HEK293T (cell line): ENCODE results near the gene NAV2.

Source experiments
- CTCF ChIA-PET: fragments of 350-600 bp; formaldehyde crosslinking; extraction: SDS; loops from one replicate; lab custom pipeline; 2021; ENCODE audit warnings: antibody characterized with exemption, inconsistent platforms; lab: Yijun Ruan, JAX
- POLR2A ChIA-PET: fragments of 350-600 bp; formaldehyde crosslinking; extraction: SDS; loops from one replicate; lab custom pipeline; 2020; ENCODE audit warnings: antibody characterized with exemption, inconsistent platforms; lab: Yijun Ruan, JAX
- DNase-seq: peaks from one replicate; pipeline ENCODE4 v3.0.0; 2012; ENCODE audit warnings: mixed read lengths; ENCODE audit errors: extremely low spot score
- ARNT ChIP-seq: fragments of 450-650 bp; IDR thresholded peaks from 2 replicates; pipeline ENCODE4 v1.6.1; 2017; ENCODE audit warnings: mild to moderate bottlenecking
- BHLHE40 ChIP-seq: fragments of 450-650 bp; IDR thresholded peaks from 2 replicates; pipeline ENCODE4 v1.6.1; 2016; ENCODE audit warnings: mild to moderate bottlenecking, moderate library complexity, borderline replicate concordance
- CTBP1 ChIP-seq: fragments of 450-650 bp; IDR thresholded peaks from 2 replicates; pipeline ENCODE4 v1.6.1; 2016; ENCODE audit warnings: borderline replicate concordance
- ELF4 ChIP-seq: fragments of 450-650 bp; IDR thresholded peaks from 2 replicates; pipeline ENCODE4 v1.6.1; 2017; ENCODE audit warnings: antibody characterized with exemption
- FOXA1 ChIP-seq: fragments of 450-650 bp; IDR thresholded peaks from 2 replicates; pipeline ENCODE4 v1.6.1; 2016; ENCODE audit warnings: mild to moderate bottlenecking
- FOXK2 ChIP-seq: fragments of 450-650 bp; IDR thresholded peaks from 2 replicates; pipeline ENCODE4 v1.6.1; 2016; ENCODE audit warnings: mild to moderate bottlenecking
- FOXM1 ChIP-seq: fragments of 450-650 bp; IDR thresholded peaks from 2 replicates; pipeline ENCODE4 v1.6.1; 2017; ENCODE audit warnings: mild to moderate bottlenecking, borderline replicate concordance
- HDGF ChIP-seq: fragments of 450-650 bp; IDR thresholded peaks from 2 replicates; pipeline ENCODE4 v1.6.1; 2017; ENCODE audit warnings: antibody characterized with exemption, borderline replicate concordance
- L3MBTL2 ChIP-seq: fragments of 450-650 bp; conservative IDR thresholded peaks from 2 replicates; pipeline ENCODE4 v1.6.1; 2016; ENCODE audit warnings: mild to moderate bottlenecking
- LEF1 ChIP-seq: fragments of 450-650 bp; IDR thresholded peaks from 2 replicates; pipeline ENCODE4 v1.6.1; 2017; ENCODE audit warnings: mild to moderate bottlenecking, borderline replicate concordance
- NFRKB ChIP-seq: fragments of 450-650 bp; IDR thresholded peaks from 2 replicates; pipeline ENCODE4 v1.6.1; 2016; ENCODE audit warnings: mild to moderate bottlenecking, moderate library complexity
- SP1 ChIP-seq: fragments of 450-650 bp; IDR thresholded peaks from 2 replicates; pipeline ENCODE4 v1.6.1; 2017
- SUZ12 ChIP-seq: fragments of 450-650 bp; IDR thresholded peaks from 2 replicates; pipeline ENCODE4 v1.6.1; 2016; ENCODE audit warnings: mild to moderate bottlenecking
- TARDBP ChIP-seq: fragments of 450-650 bp; IDR thresholded peaks from 2 replicates; pipeline ENCODE4 v1.6.1; 2016
- ZNF384 ChIP-seq: fragments of 450-650 bp; IDR thresholded peaks from 2 replicates; pipeline ENCODE4 v1.6.1; 2016
- TF ChIP-seq, protein P1 (sequence below): fragments of 450-650 bp; IDR thresholded peaks from 2 replicates; pipeline ENCODE4 v1.6.1; 2016

Gene NAV2

DNA sequence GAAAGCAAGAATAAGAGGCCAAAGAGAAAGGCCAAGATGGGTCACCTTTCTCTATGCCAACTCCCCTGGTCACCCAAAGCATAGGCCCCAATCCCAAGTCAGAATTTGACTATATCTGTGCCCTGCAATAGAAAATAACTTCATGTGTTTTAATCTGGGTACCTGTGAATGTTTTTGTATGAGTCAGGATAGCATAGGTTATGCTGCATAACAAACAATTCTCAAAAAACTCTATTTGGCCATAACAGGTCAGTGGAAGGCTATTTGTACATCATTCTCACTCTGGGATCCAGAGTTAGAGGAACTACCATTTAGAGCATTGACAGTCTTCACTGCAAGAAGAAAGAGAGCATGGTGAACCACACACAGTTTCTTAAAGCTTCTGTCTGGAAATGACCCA lies 280.4 kb downstream of the NAV2 start:
- no peak for TF ChIP-seq ELF4
- no peak for TF ChIP-seq FOXM1
- TF ChIP-seq, protein P1, sequence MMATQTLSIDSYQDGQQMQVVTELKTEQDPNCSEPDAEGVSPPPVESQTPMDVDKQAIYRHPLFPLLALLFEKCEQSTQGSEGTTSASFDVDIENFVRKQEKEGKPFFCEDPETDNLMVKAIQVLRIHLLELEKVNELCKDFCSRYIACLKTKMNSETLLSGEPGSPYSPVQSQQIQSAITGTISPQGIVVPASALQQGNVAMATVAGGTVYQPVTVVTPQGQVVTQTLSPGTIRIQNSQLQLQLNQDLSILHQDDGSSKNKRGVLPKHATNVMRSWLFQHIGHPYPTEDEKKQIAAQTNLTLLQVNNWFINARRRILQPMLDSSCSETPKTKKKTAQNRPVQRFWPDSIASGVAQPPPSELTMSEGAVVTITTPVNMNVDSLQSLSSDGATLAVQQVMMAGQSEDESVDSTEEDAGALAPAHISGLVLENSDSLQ, result no peak
- TF ChIP-seq BHLHE40, result no peak
- TF ChIP-seq TARDBP, result no peak
- no peak for TF ChIP-seq L3MBTL2
- no peak for TF ChIP-seq LEF1
- no peak for TF ChIP-seq CTBP1
- TF ChIP-seq SUZ12, result no peak
- no peak for TF ChIP-seq FOXK2
- no peak for TF ChIP-seq ZNF384
- no peak for TF ChIP-seq HDGF
- TF ChIP-seq FOXA1, result no peak
- ChIA-PET POLR2A (no interaction called here), CTCF (no interaction called here)
- DNase-seq, result no peak

DNA sequence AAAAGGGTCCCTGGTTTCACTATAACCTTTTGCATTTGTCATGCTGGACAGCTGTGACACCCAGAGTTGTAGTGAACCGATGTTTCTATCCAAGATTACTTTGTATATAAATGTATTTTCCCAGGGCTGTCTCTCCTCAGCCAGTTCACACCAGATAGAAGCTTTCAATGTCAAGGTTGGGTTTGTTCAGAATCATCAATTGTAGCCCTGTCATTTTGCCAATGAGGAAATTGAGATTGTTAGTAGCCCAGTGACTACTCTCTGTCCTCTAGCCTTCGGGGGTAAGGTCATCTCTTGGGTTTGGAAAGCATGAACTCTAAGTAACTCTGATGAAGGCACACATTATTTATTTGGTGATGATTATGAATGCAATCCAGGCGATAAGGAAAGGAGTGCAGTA lies 282.0 kb downstream of the NAV2 start:
- no peak for TF ChIP-seq HDGF
- TF ChIP-seq, protein P1, result no peak
- no peak for TF ChIP-seq SP1
- TF ChIP-seq FOXM1, result no peak
- no peak for TF ChIP-seq SUZ12
- TF ChIP-seq L3MBTL2, result no peak
- no peak for TF ChIP-seq ARNT
- no peak for TF ChIP-seq ZNF384
- TF ChIP-seq ELF4, result no peak
- TF ChIP-seq CTBP1, result no peak
- TF ChIP-seq FOXA1, result no peak
- TF ChIP-seq NFRKB, result no peak
- no peak for TF ChIP-seq LEF1
- no peak for TF ChIP-seq BHLHE40
- no peak for TF ChIP-seq FOXK2
- TF ChIP-seq TARDBP, result no peak
- POLR2A ChIA-PET, result no interaction called here
- no peak for DNase-seq
- CTCF ChIA-PET, result no interaction called here

DNA sequence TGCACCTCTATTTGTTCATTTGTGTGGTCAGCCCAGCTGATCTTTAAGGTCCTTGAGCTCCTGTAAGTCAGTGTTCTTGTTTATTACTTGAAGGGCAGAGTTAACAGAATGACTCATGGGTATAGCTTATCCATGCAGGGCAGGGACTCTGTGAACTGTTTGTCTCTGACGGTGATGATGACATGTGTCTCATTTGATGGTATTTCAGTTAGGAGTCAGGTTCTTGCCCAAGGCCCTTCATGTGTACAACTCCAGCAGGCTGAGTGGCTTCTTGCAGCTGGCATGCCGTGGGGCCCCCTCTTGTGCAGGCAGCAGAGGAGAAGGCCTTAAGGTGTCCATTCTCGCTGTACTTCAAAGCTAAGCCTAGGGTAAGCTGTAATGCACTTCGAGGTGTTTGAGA lies 282.5 kb downstream of the NAV2 start:
- ChIA-PET POLR2A (no interaction called here), CTCF (no interaction called here)
- TF ChIP-seq ELF4 (no peak), FOXK2 (no peak), ZNF384 (no peak), LEF1 (no peak), FOXM1 (no peak), SUZ12 (no peak), NFRKB (no peak), SP1 (no peak), TARDBP (no peak), HDGF (no peak), CTBP1 (no peak), ARNT (no peak), FOXA1 (no peak), BHLHE40 (no peak), L3MBTL2 (no peak)
- TF ChIP-seq, protein P1, result no peak
- DNase-seq, result no peak

DNA sequence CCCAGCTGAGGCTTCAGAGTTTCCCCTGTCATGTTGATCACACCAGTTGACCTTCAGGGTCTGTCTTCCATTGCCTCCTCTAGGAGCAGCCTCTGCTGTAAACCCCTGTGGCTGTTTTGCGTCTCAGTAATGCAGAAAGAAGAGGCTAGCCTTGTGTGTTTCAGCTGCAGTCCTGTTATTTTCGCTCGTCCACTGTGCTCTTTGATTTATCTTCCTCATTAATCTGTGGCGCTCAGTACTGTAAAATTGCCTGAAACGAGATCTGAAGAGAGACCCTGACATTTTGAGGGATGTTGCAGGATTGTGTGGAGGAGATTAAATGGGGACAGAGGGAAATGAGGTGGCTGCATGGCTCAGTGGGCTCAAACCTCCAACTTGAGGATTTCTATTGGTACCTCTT lies 283.9 kb downstream of the NAV2 start:
- no peak for DNase-seq
- ChIA-PET CTCF (no interaction called here), POLR2A (no interaction called here)
- TF ChIP-seq HDGF (no peak), ARNT (no peak), NFRKB (no peak), BHLHE40 (no peak), ELF4 (no peak), FOXA1 (no peak), SUZ12 (no peak), FOXK2 (no peak), ZNF384 (no peak)

DNA sequence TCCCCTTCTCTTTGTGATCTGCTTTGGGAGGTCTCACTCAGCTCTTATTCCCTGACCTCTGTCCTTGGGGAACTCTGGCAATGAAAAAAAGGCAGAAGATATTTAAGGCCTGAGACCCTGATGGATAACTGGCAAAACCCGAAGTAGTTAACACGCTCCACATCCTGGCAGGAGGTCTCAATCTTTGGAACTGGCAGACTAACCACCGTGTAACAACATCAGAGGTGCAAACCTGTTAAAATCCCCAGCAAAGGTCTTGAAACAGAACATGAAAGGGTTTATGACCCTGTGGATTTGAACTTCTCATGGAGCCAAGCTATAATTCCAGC lies 287.3 kb downstream of the NAV2 start:
- no peak for DNase-seq
- ChIA-PET POLR2A (no interaction called here), CTCF (interaction anchor here (0.9 kb wide), 1 partner anchor 46 kb away, joined by 3 read pairs; no protein-coding TSS in a partner anchor)
- TF ChIP-seq LEF1 (no peak), FOXA1 (no peak), ZNF384 (no peak), ARNT (no peak), L3MBTL2 (no peak), FOXM1 (no peak)
- TF ChIP-seq, protein P1, result no peak
